OCI-LY1 (cell line): ENCODE data around the gene HSD17B14.
"Not testable (repeated sequence)": the region's sequence is repeated elsewhere in the genome, so short reads cannot be mapped to it uniquely, and the experiment has no call there.

Source experiments
- H2AFZ ChIP-seq: fragments of 200-600 bp; sonication (generic), shearing (Covaris generic); 2 replicates; pipeline ENCODE4 v1.6.0; 2014; ENCODE audit warnings: antibody characterized with exemption, mild to moderate bottlenecking, low read length
- H3F3A ChIP-seq: fragments of 200-600 bp; sonication (generic), shearing (Covaris generic); 2 replicates; pipeline ENCODE4 v1.6.0; 2014; ENCODE audit warnings: mild to moderate bottlenecking, antibody characterized with exemption, low read length, moderate library complexity; ENCODE audit not compliant: insufficient read depth
- H3K27ac ChIP-seq: fragments of 200-600 bp; sonication (generic); 2 replicates; pipeline ENCODE4 v1.5.1; 2014; ENCODE audit warnings: low read length, mixed run types, mild to moderate bottlenecking, low read depth; ENCODE audit not compliant: poor library complexity, severe bottlenecking
- H3K27me3 ChIP-seq: fragments of 200-600 bp; sonication (generic); 2 replicates; pipeline ENCODE4 v1.6.0; 2014; ENCODE audit warnings: antibody characterized with exemption, mild to moderate bottlenecking, low read length, moderate library complexity; ENCODE audit not compliant: insufficient read depth
- H3K36me3 ChIP-seq: fragments of 200-600 bp; sonication (generic); 2 replicates; pipeline ENCODE4 v1.6.1; 2014; ENCODE audit warnings: mild to moderate bottlenecking, antibody characterized with exemption, low read length, moderate library complexity, mixed read lengths; ENCODE audit not compliant: insufficient read depth
- H3K4me1 ChIP-seq: fragments of 200-600 bp; sonication (generic); 2 replicates; pipeline ENCODE4 v1.5.1; 2014; ENCODE audit warnings: mild to moderate bottlenecking, low read length, moderate library complexity; ENCODE audit not compliant: insufficient read depth, severe bottlenecking
- H3K4me2 ChIP-seq: fragments of 200-600 bp; sonication (generic), shearing (Covaris generic); 2 replicates; pipeline ENCODE4 v1.6.1; 2014; ENCODE audit warnings: low read length
- H3K4me3 ChIP-seq: fragments of 200-600 bp; sonication (generic); 2 replicates; pipeline ENCODE4 v1.5.1; 2014; ENCODE audit warnings: low read length, low read depth, mild to moderate bottlenecking, mixed read lengths; ENCODE audit not compliant: poor library complexity, severe bottlenecking
- H3K79me2 ChIP-seq: fragments of 200-600 bp; shearing (Covaris generic); 2 replicates; pipeline ENCODE4 v1.6.1; 2016; ENCODE audit warnings: mixed run types, low read length, mixed read lengths; ENCODE audit not compliant: insufficient read depth
- H3K9ac ChIP-seq: fragments of 200-600 bp; sonication (generic), shearing (Covaris generic); 2 replicates; pipeline ENCODE4 v1.6.1; 2014; ENCODE audit warnings: mild to moderate bottlenecking, low read length, mixed read lengths
- H3K9me2 ChIP-seq: fragments of 200-600 bp; sonication (generic), shearing (Covaris generic); 2 replicates; pipeline ENCODE4 v1.6.1; 2014; ENCODE audit warnings: low read depth, mild to moderate bottlenecking, low read length, mixed read lengths
- H3K9me3 ChIP-seq: fragments of 200-600 bp; shearing (Covaris generic); 2 replicates; pipeline ENCODE4 v1.6.1; 2014; ENCODE audit warnings: low read length, mixed read lengths
- H4K20me1 ChIP-seq: fragments of 200-600 bp; sonication (generic), shearing (Covaris generic); 2 replicates; pipeline ENCODE4 v1.6.0; 2016; ENCODE audit warnings: mild to moderate bottlenecking, low read length; ENCODE audit not compliant: insufficient read depth
- CTCF ChIP-seq: fragments of 200-600 bp; sonication (generic), shearing (Covaris generic); IDR thresholded peaks from 2 replicates; pipeline ENCODE4 v1.5.1; 2017; ENCODE audit warnings: mild to moderate bottlenecking, antibody characterized with exemption, low read length, moderate library complexity, mixed read lengths
- EZH2 ChIP-seq: fragments of 200-600 bp; sonication (generic), shearing (Covaris generic); IDR thresholded peaks from 2 replicates; pipeline ENCODE4 v1.8.0; 2017; ENCODE audit warnings: borderline replicate concordance, mixed run types, mild to moderate bottlenecking, antibody characterized with exemption, low read length, moderate library complexity, mixed read lengths

HSD17B14 gene

GRCh38 chr19:48793271-48793670 is 43.0 kb downstream of the HSD17B14 start:
- no peak overlapping the region for H2AFZ ChIP-seq
- TF ChIP-seq CTCF (no peak), EZH2 (no peak)

GRCh38 chr19:48787331-48787730 is 49.0 kb downstream of the HSD17B14 start:
- H3K27me3 ChIP-seq, H3K9me3 ChIP-seq, H2AFZ ChIP-seq, H3K9ac ChIP-seq, H4K20me1 ChIP-seq, H3K4me3 ChIP-seq, H3K9me2 ChIP-seq, H3F3A ChIP-seq, H3K4me2 ChIP-seq, H3K36me3 ChIP-seq, H3K79me2 ChIP-seq, H3K27ac ChIP-seq, H3K4me1 ChIP-seq: not testable (repeated sequence)

More at GRCh38 chr19:48793271-48793670, 43.0 kb downstream of the HSD17B14 start:
- Histone ChIP-seq H3K9ac (no peak overlapping the region), H3K36me3 (no peaks in the 10 kb centered on the region), H3K4me3 (no peak overlapping the region), H3K27me3 (peaks cover 5% of the 10 kb centered on the region; the same call in 1 of the 2 replicates), H3K4me1 (peaks cover 3% of the 10 kb centered on the region), H3K9me3 (no peaks in the 10 kb centered on the region), H3K9me2 (no peaks in the 10 kb centered on the region), H3K27ac (no peak overlapping the region), H4K20me1 (no peaks in the 10 kb centered on the region), H3K4me2 (no peak overlapping the region), H3K79me2 (no peaks in the 10 kb centered on the region), H3F3A (no peaks in the 10 kb centered on the region; the same call in 1 of the 2 replicates)

- not testable (repeated sequence) for H3K9me3 ChIP-seq, H4K20me1 ChIP-seq, H3F3A ChIP-seq, H3K4me3 ChIP-seq, H3K79me2 ChIP-seq, H3K4me1 ChIP-seq, H3K27ac ChIP-seq, H3K27me3 ChIP-seq, H3K9me2 ChIP-seq, H3K9ac ChIP-seq, H2AFZ ChIP-seq, H3K4me2 ChIP-seq, H3K36me3 ChIP-seq
Observed at GRCh38 chr19:48786422-48786821, 49.9 kb downstream of the HSD17B14 start.

GRCh38 chr19:48784527-48784926 is 51.8 kb downstream of the HSD17B14 start:
- no peak overlapping the region for H3K27ac ChIP-seq
- H2AFZ ChIP-seq, result no peak overlapping the region
- H3K27me3 ChIP-seq, result peaks cover 3% of the 10 kb centered on the region; the same call in 1 of the 2 replicates
- no peaks in the 10 kb centered on the region for H4K20me1 ChIP-seq
- H3K79me2 ChIP-seq, result no peaks in the 10 kb centered on the region
- no peak overlapping the region for H3K4me3 ChIP-seq
- no peaks in the 10 kb centered on the region for H3K36me3 ChIP-seq
- no peaks in the 10 kb centered on the region for H3K9me2 ChIP-seq
- no peak overlapping the region for H3K4me2 ChIP-seq
- no peak overlapping the region for H3K9ac ChIP-seq
- H3K9me3 ChIP-seq, result no peaks in the 10 kb centered on the region
- no peaks in the 10 kb centered on the region for H3F3A ChIP-seq
- H3K4me1 ChIP-seq, result no peaks in the 10 kb centered on the region
- TF ChIP-seq CTCF (peak; percentile 35; the same call in 1 of the 2 replicates), EZH2 (no peak)
